HepG2 (cell line): Measurements from ENCODE around the gene SHLD1. TPM values are rescaled to one million over a fixed set of nuclear protein-coding genes. Genes with fewer than 3 reads are reported as not detected.
A peak's percentile ranks its signal among the peaks of the same experiment; 100 is the strongest.

Source experiments
- ATF3 ChIP-seq: sonication (generic); formaldehyde crosslinking; IDR thresholded peaks from 2 replicates; pipeline ENCODE4 v1.4.0; 2020; ENCODE audit warnings: missing genetic modification reagents
- CBX1 ChIP-seq: IDR thresholded peaks from one replicate; pipeline ENCODE4 v1.6.1; 2016; ENCODE audit warnings: antibody characterized with exemption, low read depth
- CCDC6 ChIP-seq: sonication (generic); formaldehyde crosslinking; IDR thresholded peaks from 2 replicates; pipeline ENCODE4 v1.8.1; 2022; ENCODE audit warnings: mild to moderate bottlenecking, missing genetic modification reagents, moderate library complexity
- CERS6 ChIP-seq: sonication (generic); formaldehyde crosslinking; IDR thresholded peaks from 2 replicates; pipeline ENCODE4 v1.5.0; 2020; ENCODE audit warnings: missing genetic modification reagents
- CSRNP2 ChIP-seq: sonication (generic); formaldehyde crosslinking; conservative IDR thresholded peaks from 2 replicates; pipeline ENCODE4 v1.8.0; 2022; ENCODE audit warnings: low read depth, missing genetic modification reagents
- ERF ChIP-seq: IDR thresholded peaks from 2 replicates; pipeline ENCODE4 v1.6.1; 2018; ENCODE audit warnings: missing biosample characterization, missing genetic modification reagents
- FOXA1 ChIP-seq, 2 experiments: fragments of 450-650 bp in 1 of 2; sonication (generic) in 1 of 2; formaldehyde crosslinking in 1 of 2; IDR thresholded peaks; 2 replicates each; pipeline versions ENCODE4 v1.4.0 to v1.6.1; 2016 to 2020; ENCODE audit warnings: missing genetic modification reagents in 1 of 2
- HNF4A ChIP-seq: sonication (generic); formaldehyde crosslinking; IDR thresholded peaks from 2 replicates; pipeline ENCODE4 v1.4.0; 2020; ENCODE audit warnings: missing genetic modification reagents
- IRX3 ChIP-seq: sonication (generic); formaldehyde crosslinking; IDR thresholded peaks from 2 replicates; pipeline ENCODE4 v1.8.1; 2023; ENCODE audit warnings: mild to moderate bottlenecking, low read depth, missing genetic modification reagents, borderline replicate concordance
- KDM5A ChIP-seq: fragments of 200-600 bp; sonication (generic); IDR thresholded peaks from 2 replicates; pipeline ENCODE4 v1.7.0; 2018; ENCODE audit warnings: antibody characterized with exemption, mild to moderate bottlenecking, low read length, borderline replicate concordance
- MEIS2 ChIP-seq: sonication (generic); formaldehyde crosslinking; IDR thresholded peaks from 2 replicates; pipeline ENCODE4 v1.9.0; 2021; ENCODE audit warnings: mild to moderate bottlenecking, missing genetic modification reagents
- SKI ChIP-seq: fragments of 450-650 bp; IDR thresholded peaks from one replicate; pipeline ENCODE4 v1.6.1; 2018; ENCODE audit warnings: mild to moderate bottlenecking; ENCODE audit not compliant: partially characterized antibody
- TAF15 ChIP-seq: fragments of 200-400 bp; formaldehyde crosslinking; IDR thresholded peaks from one replicate; pipeline ENCODE4 v1.6.1; 2018; ENCODE audit warnings: mild to moderate bottlenecking, low read depth, low read length; ENCODE audit not compliant: poor library complexity, severe bottlenecking
- THAP11 ChIP-seq: IDR thresholded peaks from 2 replicates; pipeline ENCODE4 v1.6.1; 2016; ENCODE audit warnings: missing biosample characterization, missing genetic modification reagents
- ZNF12 ChIP-seq: sonication (generic); formaldehyde crosslinking; IDR thresholded peaks from 2 replicates; pipeline ENCODE4 v1.5.0; 2020; ENCODE audit warnings: missing genetic modification reagents
- ZNF136 ChIP-seq: sonication (generic); formaldehyde crosslinking; IDR thresholded peaks from 2 replicates; pipeline ENCODE4 v1.8.1; 2022; ENCODE audit warnings: low read depth, mild to moderate bottlenecking, moderate library complexity, missing genetic modification reagents
- ZNF160 ChIP-seq: sonication (generic); formaldehyde crosslinking; IDR thresholded peaks from 2 replicates; pipeline ENCODE4 v1.8.0; 2022; ENCODE audit warnings: mild to moderate bottlenecking, inconsistent platforms, missing genetic modification reagents
- ZNF230 ChIP-seq: sonication (generic); formaldehyde crosslinking; IDR thresholded peaks from 2 replicates; pipeline ENCODE4 v1.4.0; 2020; ENCODE audit warnings: mild to moderate bottlenecking, missing genetic modification reagents
- ZNF329 ChIP-seq: sonication (generic); formaldehyde crosslinking; IDR thresholded peaks from 2 replicates; pipeline ENCODE4 v1.9.0; 2021; ENCODE audit warnings: low read depth, mild to moderate bottlenecking, missing genetic modification reagents
- ZNF337 ChIP-seq: sonication (generic); formaldehyde crosslinking; IDR thresholded peaks from 2 replicates; pipeline ENCODE4 v1.5.1; 2020; ENCODE audit warnings: missing genetic modification reagents, low read depth, mild to moderate bottlenecking, borderline replicate concordance
- ZNF350 ChIP-seq: sonication (generic); formaldehyde crosslinking; IDR thresholded peaks from 2 replicates; pipeline ENCODE4 v1.4.0; 2020; ENCODE audit warnings: mild to moderate bottlenecking, low read depth, missing genetic modification reagents, borderline replicate concordance
- ZNF484 ChIP-seq: sonication (generic); formaldehyde crosslinking; IDR thresholded peaks from 2 replicates; pipeline ENCODE4 v1.5.1; 2020; ENCODE audit warnings: mild to moderate bottlenecking, low read depth, missing genetic modification reagents, borderline replicate concordance
- ZNF549 ChIP-seq: sonication (generic); formaldehyde crosslinking; IDR thresholded peaks from 2 replicates; pipeline ENCODE4 v1.5.0; 2020; ENCODE audit warnings: missing genetic modification reagents
- ZNF776 ChIP-seq: sonication (generic); formaldehyde crosslinking; IDR thresholded peaks from 2 replicates; pipeline ENCODE4 v1.4.0; 2020; ENCODE audit warnings: mild to moderate bottlenecking, missing genetic modification reagents
- polyA plus RNA-seq, 8 experiments: library from polyadenylated mRNA; depleted of rRNA in 3 of 8; stranded (reverse) in 7 of 8; unstranded in 1 of 8; fragments of >200 nt; fragmentation: Illumina TruSeq in 4 of 8; extraction: Trizol in 4 of 8; gene quantifications; 2 replicates each; pipeline versions ENCODE4 v1.2.1 to v1.2.3, GENCODE V29; 2011 to 2016; ENCODE audit warnings: low read depth in 4 of 8, missing spikeins in 1 of 8, mixed read lengths in 1 of 8; ENCODE audit not compliant: insufficient read depth in 1 of 8
- total RNA-seq, 5 experiments: library from RNA; depleted of rRNA; stranded (reverse); fragments of >200 nt; fragmentation: Illumina TruSeq; extraction: Trizol; gene quantifications; 2 replicates each; pipeline ENCODE4 v1.2.3, GENCODE V29; 2016; ENCODE audit warnings: low read depth in 1 of 5
- TF ChIP-seq, protein P1 (sequence below): sonication (generic); formaldehyde crosslinking; IDR thresholded peaks from 2 replicates; pipeline ENCODE4 v1.4.0; 2020; ENCODE audit warnings: mild to moderate bottlenecking, missing genetic modification reagents
- TF ChIP-seq, protein P2 (sequence below): IDR thresholded peaks from 2 replicates; pipeline ENCODE4 v1.6.1; 2016; ENCODE audit warnings: missing genetic modification reagents, missing compliant biosample characterization

The SHLD1 gene
- total and polyA plus RNA-seq, 2 of the 13 experiments (the other 11 are each of a cell fraction or from before 2014, with no cell fraction given), result 8.9 to 10.0 TPM

DNA sequence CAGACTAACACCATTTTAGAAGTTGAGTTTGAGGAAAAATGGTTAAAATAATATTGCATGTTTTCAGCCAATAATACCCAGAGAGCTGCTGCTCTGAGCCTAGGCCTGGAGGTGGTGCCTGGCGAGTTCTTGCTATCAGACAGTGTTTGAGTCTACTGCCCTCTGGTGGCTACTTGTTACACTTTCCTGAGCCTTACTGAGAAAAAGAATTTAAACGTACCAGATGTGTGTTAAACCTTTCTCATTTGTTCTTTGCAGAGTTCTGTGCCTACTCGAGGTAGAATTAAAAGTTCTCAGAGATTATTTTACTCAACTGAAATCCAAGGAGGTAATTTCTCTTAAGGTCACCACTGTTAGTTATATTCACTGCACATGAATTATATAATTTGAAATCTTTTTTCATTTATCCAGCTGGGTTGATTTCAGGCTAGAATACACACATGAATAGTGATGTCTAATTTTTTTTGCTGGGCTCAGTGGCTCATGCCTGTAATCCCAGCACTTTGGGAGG, 38.2 kb downstream of the SHLD1 start (continued):
- TF ChIP-seq FOXA1 (IDR thresholded peaks at IDR 0.05) (no peak), FOXA1 (CRISPR knock-in tag; IDR thresholded peaks at IDR 0.05) (no peak), THAP11 (peak; percentile 49; the same call in 1 of the 2 replicates), ZNF549 (CRISPR knock-in tag) (no peak), ZNF160 (CRISPR knock-in tag) (no peak), CBX1 (no peak), TAF15 (no peak), ZNF350 (CRISPR knock-in tag) (no peak), SKI (peak; percentile 48), CSRNP2 (no peak), HNF4A (CRISPR knock-in tag) (no peak), MEIS2 (CRISPR knock-in tag) (no peak), ZNF484 (no peak), ATF3 (CRISPR knock-in tag) (no peak), ZNF776 (CRISPR knock-in tag) (no peak), ZNF337 (CRISPR knock-in tag) (no peak), ERF (CRISPR knock-in tag) (peak; percentile 61; the same call in 1 of the 2 replicates), KDM5A (no peak), ZNF329 (CRISPR knock-in tag) (no peak), IRX3 (no peak), CCDC6 (no peak), ZNF136 (CRISPR knock-in tag) (no peak), CERS6 (CRISPR knock-in tag) (no peak), ZNF230 (CRISPR knock-in tag) (no peak), ZNF12 (no peak)
- TF ChIP-seq, protein P1, sequence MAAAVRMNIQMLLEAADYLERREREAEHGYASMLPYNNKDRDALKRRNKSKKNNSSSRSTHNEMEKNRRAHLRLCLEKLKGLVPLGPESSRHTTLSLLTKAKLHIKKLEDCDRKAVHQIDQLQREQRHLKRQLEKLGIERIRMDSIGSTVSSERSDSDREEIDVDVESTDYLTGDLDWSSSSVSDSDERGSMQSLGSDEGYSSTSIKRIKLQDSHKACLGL (CRISPR knock-in tag), result no peak
- TF ChIP-seq, protein P2, sequence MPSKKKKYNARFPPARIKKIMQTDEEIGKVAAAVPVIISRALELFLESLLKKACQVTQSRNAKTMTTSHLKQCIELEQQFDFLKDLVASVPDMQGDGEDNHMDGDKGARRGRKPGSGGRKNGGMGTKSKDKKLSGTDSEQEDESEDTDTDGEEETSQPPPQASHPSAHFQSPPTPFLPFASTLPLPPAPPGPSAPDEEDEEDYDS, result no peak
